Ovary (tissue), 3 donors: ENCODE results near the gene RSPH3.

Source experiments
- CTCF ChIP-seq, 3 donors: fragments of 450-650 bp in 2 of 3; fragments of 200-600 bp in 1 of 3; IDR thresholded peaks; one replicate each; pipeline versions ENCODE4 v1.5.1 to v1.8.0; 2016 to 2022; ENCODE audit warnings: antibody characterized with exemption in 3 of 3, mild to moderate bottlenecking in 1 of 3
- EP300 ChIP-seq: sonication (generic); formaldehyde crosslinking; IDR thresholded peaks from one replicate; pipeline ENCODE4 v1.6.1; 2017; ENCODE audit warnings: antibody characterized with exemption
- POLR2A ChIP-seq: fragments of 450-650 bp; IDR thresholded peaks from one replicate; pipeline ENCODE4 v1.6.1; 2017; ENCODE audit warnings: antibody characterized with exemption, mild to moderate bottlenecking, moderate library complexity
- donor health status: DM: no; HTN: no; CAD: no.

DNA sequence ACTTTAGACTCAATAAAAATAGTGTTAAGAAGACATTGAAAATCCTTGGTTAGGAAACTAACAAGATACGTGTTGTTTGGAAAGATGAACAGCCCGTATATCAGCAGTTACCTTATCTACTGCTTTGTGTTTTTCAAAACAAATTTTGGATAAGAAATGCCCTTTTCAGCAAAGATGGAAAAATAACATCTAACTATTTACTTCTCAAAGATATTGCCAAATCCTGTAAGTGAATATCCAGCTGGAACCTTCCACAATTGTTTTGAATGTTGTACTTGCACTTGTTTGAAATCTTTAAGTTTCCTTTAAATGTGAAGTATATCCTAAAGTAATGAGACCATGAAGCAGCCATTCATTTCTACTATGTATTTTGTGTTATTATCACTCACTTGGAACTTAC, 30.2 kb upstream of the RSPH3 start:
- no peak for TF ChIP-seq EP300
- TF ChIP-seq CTCF (IDR thresholded peaks at IDR 0.05), result no peak
- no peak for TF ChIP-seq POLR2A
